Cardiac fibroblast (primary cell): Measurements from ENCODE around the gene ZDHHC9.

Source experiments
- DNase-seq, 2 donors: peaks; one replicate each; pipeline versions ENCODE4 v3.0.0 to v3.0.0-alpha.2; 2010; ENCODE audit warnings: low read depth in 2 of 2
- H3K4me3 ChIP-seq, 2 donors: replicated peaks in 1 of 2; 1 replicate in 1 of 2; 2 replicates in 1 of 2; pipeline ENCODE4 v1.5.1; 2011; ENCODE audit warnings: low read depth in 2 of 2, low read length in 2 of 2, mild to moderate bottlenecking in 2 of 2, moderate library complexity in 1 of 2
- TF ChIP-seq, protein P1 (sequence below): IDR thresholded peaks from one replicate; pipeline ENCODE4 v1.5.1; 2011; ENCODE audit warnings: low read depth, mild to moderate bottlenecking, low read length, inconsistent platforms

Gene ZDHHC9

DNA sequence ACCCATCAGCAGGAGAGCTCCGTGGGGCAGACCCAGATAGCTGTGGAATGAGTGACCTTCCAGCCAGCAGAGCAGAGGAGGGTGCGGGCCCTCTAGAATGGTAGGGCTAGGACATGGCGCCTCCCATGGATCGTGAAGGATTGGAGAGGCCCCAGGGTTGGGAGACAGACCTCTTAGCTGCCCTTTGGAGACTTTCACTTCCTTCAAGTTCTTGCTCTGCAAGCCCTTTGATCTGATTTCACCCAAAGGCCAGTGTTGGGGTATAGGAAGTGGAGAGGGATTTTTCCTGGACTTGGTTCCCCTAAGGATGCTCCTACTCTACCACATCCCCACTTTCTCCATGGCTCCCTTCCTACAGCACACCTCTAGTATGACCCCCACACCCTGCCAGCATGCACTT lies 61.0 kb downstream of the ZDHHC9 start:
- no peak overlapping the region for H3K4me3 ChIP-seq
- DNase-seq, result no peak
- TF ChIP-seq, protein P1, sequence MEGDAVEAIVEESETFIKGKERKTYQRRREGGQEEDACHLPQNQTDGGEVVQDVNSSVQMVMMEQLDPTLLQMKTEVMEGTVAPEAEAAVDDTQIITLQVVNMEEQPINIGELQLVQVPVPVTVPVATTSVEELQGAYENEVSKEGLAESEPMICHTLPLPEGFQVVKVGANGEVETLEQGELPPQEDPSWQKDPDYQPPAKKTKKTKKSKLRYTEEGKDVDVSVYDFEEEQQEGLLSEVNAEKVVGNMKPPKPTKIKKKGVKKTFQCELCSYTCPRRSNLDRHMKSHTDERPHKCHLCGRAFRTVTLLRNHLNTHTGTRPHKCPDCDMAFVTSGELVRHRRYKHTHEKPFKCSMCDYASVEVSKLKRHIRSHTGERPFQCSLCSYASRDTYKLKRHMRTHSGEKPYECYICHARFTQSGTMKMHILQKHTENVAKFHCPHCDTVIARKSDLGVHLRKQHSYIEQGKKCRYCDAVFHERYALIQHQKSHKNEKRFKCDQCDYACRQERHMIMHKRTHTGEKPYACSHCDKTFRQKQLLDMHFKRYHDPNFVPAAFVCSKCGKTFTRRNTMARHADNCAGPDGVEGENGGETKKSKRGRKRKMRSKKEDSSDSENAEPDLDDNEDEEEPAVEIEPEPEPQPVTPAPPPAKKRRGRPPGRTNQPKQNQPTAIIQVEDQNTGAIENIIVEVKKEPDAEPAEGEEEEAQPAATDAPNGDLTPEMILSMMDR, result no peak

DNA sequence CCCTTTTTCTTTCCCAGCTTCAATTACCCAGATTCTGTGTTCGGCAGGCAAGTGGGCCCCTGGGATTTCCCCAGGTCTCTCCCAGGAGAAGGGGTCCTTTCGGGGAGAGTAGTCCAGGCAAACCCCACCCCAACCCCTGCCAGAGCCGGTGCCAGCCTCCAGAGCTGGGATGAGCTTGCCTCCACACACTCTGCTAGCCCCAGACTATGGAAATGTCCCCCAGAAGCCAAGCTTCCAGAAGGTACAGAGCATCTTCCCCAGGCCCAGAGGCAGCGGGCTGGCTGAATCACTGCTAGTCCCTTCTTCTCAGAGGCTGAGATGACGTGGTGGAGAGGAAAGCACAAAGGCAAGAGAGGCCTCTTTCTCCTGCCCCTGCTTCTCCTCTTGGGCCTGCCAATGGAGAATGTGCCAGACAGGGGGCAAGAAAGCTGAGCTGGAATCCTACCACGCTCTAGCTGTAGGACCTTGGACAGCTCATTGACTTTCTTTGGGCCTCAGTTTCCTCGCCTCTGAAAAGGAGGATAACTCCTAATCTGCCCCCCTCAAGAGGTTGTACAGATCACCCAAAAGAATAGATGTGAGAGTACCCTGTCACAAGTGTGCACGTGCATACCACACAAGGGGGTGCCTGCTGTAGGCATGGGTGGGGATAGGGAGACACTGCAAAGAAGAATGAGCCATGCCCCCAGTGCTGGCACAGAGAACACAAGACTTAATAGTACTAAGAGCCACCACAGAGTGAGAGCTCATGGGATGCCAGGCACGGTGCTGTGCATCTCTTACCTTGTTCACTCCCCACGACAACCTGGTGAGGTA lies 61.8 kb downstream of the ZDHHC9 start:
- no peak overlapping the region for H3K4me3 ChIP-seq
- no peak for DNase-seq
- TF ChIP-seq, protein P1, result no peak

DNA sequence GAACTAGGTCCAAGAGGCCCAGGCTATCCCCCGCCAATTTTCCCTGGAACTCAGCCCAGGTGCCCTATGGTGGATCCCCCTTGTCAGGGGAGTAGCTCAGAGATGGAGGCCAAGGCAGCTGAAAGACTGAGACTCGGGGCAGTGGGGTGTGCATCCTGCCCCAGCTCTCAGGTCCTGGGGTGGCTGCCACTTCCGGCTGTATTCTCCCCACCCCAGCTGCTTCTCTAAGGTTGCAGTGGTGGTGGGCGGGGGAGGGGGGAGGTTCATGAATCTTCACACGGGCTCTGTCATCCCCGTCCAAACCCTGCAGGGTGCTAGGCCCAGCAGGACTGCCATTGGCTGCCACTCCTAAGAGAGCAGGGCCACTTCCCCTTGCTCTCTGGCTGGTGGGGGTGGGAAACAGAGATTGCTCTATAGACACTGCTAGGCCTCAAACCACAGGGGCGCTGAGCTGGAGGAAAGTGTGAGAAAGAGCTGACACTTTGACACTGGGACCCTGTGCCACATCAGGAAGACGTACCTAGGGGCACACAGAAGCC lies 62.5 kb downstream of the ZDHHC9 start:
- DNase-seq, result no peak
- TF ChIP-seq, protein P1, result no peak

DNA sequence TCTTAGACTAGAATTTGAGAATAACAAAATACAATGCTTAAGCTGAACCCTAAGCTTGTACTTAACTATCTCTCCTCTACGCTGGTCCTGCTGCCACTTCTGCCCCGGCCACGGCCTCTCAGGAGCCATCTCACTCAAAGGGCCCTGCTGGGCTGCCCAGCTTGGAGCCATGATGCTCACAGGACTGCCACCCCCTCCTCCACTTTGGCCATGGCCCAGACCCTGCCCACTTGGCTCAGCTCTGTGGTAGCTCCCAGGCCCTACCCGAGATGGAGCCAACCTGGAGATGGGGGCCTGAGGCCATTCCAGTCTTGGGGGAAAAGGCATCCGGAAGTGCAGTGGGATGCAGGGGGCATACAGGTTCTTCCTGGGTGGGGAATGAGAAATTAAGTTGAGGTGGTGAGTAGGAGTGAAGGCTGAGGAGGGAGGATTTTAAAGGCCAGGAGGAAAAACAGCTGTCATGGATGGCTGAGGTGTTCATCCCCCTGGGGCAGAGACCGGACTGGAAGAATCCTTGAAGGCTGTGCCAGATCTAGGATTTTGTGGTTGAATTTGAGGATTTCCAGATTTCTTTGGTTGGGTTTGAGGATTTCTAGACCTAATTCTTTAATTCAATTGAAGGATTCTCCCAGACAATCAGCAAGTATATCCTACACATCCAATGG lies 63.1 kb downstream of the ZDHHC9 start:
- TF ChIP-seq, protein P1, result no peak
- DNase-seq, result no peak
- H3K4me3 ChIP-seq, result no peak overlapping the region

More for the DNA sequence above, 62.5 kb downstream of the ZDHHC9 start:
- H3K4me3 ChIP-seq, result no peak overlapping the region

DNA sequence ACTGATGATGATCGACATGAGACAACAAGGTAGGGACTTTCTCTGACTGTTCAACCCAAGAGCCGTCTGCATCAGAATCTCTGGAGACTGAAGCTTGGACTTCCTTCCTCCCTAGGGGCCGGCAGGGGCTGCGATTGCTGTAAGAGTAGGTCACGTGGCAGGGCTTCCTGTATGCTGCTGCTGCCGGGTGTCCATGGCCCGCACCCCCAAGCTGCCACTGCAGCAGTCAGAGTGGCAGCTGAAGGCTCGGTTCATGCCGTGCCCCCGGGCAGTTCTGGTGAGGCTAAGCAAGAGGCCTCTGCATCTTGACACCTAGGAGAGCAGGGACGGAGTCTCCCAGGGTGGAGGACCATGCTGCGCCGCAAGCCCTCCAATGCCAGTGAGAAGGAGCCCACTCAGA lies 63.9 kb downstream of the ZDHHC9 start, which contains the start of gene SASH3:
TSS of gene SASH3 (plus strand) at position 203 of the 400 bp plus-strand sequence. CDS start at position 352, 149 bp downstream.
- no peak for DNase-seq
- TF ChIP-seq, protein P1, result no peak
- H3K4me3 ChIP-seq, result no peak within 1 kb of the TSS

DNA sequence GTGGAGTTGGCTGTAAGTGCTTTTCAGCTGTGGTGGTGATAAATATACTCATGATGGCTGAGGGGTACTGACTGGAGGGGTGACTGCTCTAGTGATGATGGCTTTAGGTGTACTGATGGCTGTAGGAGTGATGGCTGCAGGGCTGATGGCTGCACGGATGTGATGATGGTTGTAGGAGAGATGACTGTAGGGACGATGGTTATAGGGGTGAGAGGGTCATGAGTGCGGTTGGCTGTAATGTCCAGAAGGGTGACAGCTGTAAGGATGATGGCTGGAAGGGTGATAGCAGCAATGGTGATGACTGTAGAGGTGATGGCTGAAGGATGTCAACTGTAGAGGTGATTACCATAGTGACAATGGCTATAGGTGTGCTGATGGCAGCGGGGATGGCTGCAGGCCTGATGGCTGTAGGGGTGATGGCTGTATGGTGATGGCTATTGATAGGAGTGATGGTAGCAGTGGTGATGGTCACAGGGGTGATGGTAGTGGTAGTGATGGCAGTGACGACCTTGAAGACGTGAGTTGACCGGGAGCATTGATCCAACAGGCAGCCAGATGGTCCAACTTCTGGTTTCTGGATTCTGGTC lies 64.5 kb downstream of the ZDHHC9 start:
- no peak for DNase-seq
- TF ChIP-seq, protein P1, result no peak
- no peak overlapping the region for H3K4me3 ChIP-seq
